HepG2 (cell line): ENCODE data around the gene COX4I1.

Experiments
- AHDC1 ChIP-seq: sonication (generic); formaldehyde crosslinking; IDR thresholded peaks from 2 replicates; pipeline ENCODE4 v1.5.1; 2020; ENCODE audit warnings: mild to moderate bottlenecking, missing genetic modification reagents, borderline replicate concordance
- DPF2 ChIP-seq: sonication (generic); formaldehyde crosslinking; IDR thresholded peaks from 2 replicates; pipeline ENCODE4 v1.4.0; 2020; ENCODE audit warnings: mild to moderate bottlenecking, low read depth, missing genetic modification reagents, borderline replicate concordance
- HOMEZ ChIP-seq: IDR thresholded peaks from 2 replicates; pipeline ENCODE4 v1.6.1; 2016; ENCODE audit warnings: low read depth
- KDM5B ChIP-seq: sonication (generic); formaldehyde crosslinking; IDR thresholded peaks from 2 replicates; pipeline ENCODE4 v1.4.0; 2020; ENCODE audit warnings: missing genetic modification reagents, mild to moderate bottlenecking, borderline replicate concordance
- PHF21A ChIP-seq: sonication (generic); formaldehyde crosslinking; IDR thresholded peaks from 2 replicates; pipeline ENCODE4 v1.5.0; 2020; ENCODE audit warnings: mild to moderate bottlenecking, missing genetic modification reagents
- SIN3A ChIP-seq: IDR thresholded peaks from 2 replicates; pipeline ENCODE4 v1.6.1; 2011; ENCODE audit warnings: low read depth, mild to moderate bottlenecking, control low read depth, low read length, borderline replicate concordance
- SMAD1 ChIP-seq: sonication (generic); formaldehyde crosslinking; IDR thresholded peaks from 2 replicates; pipeline ENCODE4 v1.4.0; 2020; ENCODE audit warnings: missing genetic modification reagents, low read depth, mild to moderate bottlenecking, borderline replicate concordance
- SNAPC5 ChIP-seq: sonication (generic); formaldehyde crosslinking; IDR thresholded peaks from 2 replicates; pipeline ENCODE4 v1.8.1; 2023; ENCODE audit warnings: mild to moderate bottlenecking, missing genetic modification reagents, borderline replicate concordance
- TMF1 ChIP-seq: sonication (generic); formaldehyde crosslinking; IDR thresholded peaks from 2 replicates; pipeline ENCODE4 v1.8.1; 2022; ENCODE audit warnings: low read depth, missing genetic modification reagents
- ZBTB39 ChIP-seq: sonication (generic); formaldehyde crosslinking; IDR thresholded peaks from 2 replicates; pipeline ENCODE4 v1.5.0; 2020; ENCODE audit warnings: missing genetic modification reagents
- ZBTB46 ChIP-seq: sonication (generic); formaldehyde crosslinking; IDR thresholded peaks from 2 replicates; pipeline ENCODE4 v1.4.0; 2020; ENCODE audit warnings: mild to moderate bottlenecking, missing genetic modification reagents, borderline replicate concordance
- ZNF34 ChIP-seq: sonication (generic); formaldehyde crosslinking; IDR thresholded peaks from 2 replicates; pipeline ENCODE4 v1.4.0; 2020; ENCODE audit warnings: mild to moderate bottlenecking, missing genetic modification reagents, borderline replicate concordance

GRCh38 chr16:85768199-85768598, 31.3 kb upstream of the COX4I1 start:
- TF ChIP-seq ZBTB46 = no peak
- no peak for TF ChIP-seq HOMEZ (CRISPR knock-in tag)
- TF ChIP-seq KDM5B = no peak
- TF ChIP-seq ZBTB39 (CRISPR knock-in tag) = no peak
- TF ChIP-seq AHDC1 (CRISPR knock-in tag) = no peak
- no peak for TF ChIP-seq SMAD1 (CRISPR knock-in tag)
- TF ChIP-seq DPF2 (CRISPR knock-in tag) = no peak
- no peak for TF ChIP-seq SIN3A
- no peak for TF ChIP-seq PHF21A
- no peak for TF ChIP-seq ZNF34 (CRISPR knock-in tag)
- no peak for TF ChIP-seq TMF1 (CRISPR knock-in tag)
- TF ChIP-seq SNAPC5 (CRISPR knock-in tag) = no peak
